ENCODE results near the gene DCUN1D2. TPM values are rescaled to one million over a fixed set of nuclear protein-coding genes. Genes with fewer than 3 reads are reported as not detected.

DCUN1D2 gene
- total RNA-seq, 1 donor, result 8.3 TPM

DNA sequence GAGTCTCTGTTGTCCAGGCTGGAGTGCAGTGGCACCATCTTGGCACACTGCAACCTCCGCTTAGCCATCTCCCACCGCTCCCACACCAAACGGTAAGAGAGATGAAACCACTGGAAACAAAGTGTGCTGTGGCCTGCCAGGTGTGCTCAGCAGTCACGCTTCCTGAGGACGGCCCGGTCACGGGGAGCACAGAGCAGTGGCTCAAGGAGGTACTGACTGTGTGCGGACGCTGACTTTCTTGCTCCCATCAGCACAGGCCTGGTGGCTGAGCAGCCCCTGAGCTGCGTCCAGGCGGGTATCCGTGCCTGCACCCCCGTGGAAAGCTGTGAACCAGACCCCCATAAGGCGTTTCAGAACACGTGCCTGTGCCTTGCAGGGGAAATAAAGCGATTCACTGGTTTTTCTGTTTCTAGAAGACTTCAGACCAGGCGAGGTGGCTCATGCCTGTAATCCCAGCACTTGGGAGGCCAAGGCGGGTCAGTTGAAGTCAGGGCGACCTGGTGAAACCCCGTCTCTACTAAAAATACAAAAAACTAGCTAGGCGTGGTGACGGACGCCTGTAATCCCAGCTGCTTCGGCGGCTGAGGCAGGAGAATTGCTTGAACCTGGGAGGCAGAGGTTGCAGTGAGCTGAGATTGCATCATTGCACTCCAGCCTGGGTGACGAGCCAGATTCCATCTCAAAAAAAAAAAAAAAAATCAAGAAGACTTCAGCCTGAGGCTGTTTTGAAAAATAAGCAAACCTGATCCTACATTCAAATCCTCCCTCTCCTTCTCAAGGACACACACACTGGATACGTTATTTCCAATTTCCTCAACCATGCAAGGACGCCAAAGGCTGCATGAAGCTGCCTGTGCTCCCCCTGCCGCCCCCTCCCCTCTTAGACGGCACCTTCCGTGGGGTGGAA is 62.7 kb downstream of the DCUN1D2 start:
- TF ChIP-seq, protein P1, sequence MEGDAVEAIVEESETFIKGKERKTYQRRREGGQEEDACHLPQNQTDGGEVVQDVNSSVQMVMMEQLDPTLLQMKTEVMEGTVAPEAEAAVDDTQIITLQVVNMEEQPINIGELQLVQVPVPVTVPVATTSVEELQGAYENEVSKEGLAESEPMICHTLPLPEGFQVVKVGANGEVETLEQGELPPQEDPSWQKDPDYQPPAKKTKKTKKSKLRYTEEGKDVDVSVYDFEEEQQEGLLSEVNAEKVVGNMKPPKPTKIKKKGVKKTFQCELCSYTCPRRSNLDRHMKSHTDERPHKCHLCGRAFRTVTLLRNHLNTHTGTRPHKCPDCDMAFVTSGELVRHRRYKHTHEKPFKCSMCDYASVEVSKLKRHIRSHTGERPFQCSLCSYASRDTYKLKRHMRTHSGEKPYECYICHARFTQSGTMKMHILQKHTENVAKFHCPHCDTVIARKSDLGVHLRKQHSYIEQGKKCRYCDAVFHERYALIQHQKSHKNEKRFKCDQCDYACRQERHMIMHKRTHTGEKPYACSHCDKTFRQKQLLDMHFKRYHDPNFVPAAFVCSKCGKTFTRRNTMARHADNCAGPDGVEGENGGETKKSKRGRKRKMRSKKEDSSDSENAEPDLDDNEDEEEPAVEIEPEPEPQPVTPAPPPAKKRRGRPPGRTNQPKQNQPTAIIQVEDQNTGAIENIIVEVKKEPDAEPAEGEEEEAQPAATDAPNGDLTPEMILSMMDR (IDR thresholded peaks at IDR 0.05; ENCODE audit: insufficient read depth, low read length), result no peak

DNA sequence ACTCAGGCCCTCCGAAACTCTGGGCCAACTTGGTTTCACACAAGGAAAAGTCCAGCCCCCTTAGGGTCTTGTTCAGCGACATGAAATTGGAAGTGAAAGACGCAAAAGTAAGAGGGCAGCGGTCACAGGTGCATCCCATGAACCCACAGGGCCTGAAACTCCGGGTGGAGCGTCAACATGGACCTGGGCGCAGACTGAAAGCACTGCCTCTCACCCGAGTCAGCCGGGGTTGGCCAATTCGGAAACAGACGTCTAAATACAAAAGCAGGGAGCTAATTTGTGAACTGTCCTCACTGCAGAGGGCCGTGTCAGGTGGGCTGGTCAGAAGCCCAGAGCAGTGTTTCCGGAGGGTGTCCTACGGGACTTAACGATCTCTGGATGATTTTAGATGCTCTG is 63.9 kb downstream of the DCUN1D2 start:
- TF ChIP-seq, protein P1 (IDR thresholded peaks at IDR 0.05; ENCODE audit: insufficient read depth, low read length), result no peak
- H3K4me3 ChIP-seq (ENCODE audit: low read depth, low read length), result no peak overlapping the region
- DNase-seq (ENCODE audit: low read depth), result no peak

More for the DNA sequence above, 62.7 kb downstream of the DCUN1D2 start:
- no peak overlapping the region for H3K4me3 ChIP-seq (ENCODE audit: low read depth, low read length)
- peak; percentile 52 for DNase-seq (ENCODE audit: low read depth)

DNA sequence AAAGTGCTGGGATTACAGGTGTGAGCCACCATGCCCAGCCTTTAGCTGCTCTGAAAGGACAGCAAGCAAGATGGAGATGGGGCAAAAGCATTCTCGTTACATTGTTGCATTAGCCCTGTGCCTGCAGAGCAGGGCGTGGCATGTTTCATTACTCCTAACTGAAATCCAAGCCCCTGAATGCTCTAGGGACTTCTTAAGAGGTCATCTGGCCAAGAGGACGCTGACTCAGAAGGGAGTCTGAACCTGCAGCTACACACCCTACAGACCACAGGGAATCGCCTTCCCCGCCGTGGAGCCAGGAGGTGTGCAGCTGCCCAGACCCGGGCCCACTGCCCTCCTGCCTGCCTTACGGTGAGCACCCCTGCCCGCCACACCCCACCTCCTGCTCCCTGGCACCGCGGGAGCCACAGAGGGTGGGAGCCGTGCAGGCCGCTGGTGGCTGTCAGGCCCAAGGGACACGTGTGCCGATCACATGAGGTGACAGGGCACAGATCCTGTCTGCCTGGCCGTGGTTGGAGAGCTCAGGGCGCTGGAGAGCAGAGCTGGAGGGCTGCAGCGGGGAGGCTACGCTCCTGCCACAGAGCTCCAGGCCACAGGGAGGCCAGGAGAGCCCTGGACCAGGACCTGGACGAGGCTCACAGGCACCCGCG is 64.4 kb downstream of the DCUN1D2 start:
- H3K4me3 ChIP-seq (ENCODE audit: low read depth, low read length), result no peak overlapping the region
- peak; percentile 39 for DNase-seq (ENCODE audit: low read depth)
- TF ChIP-seq, protein P1 (IDR thresholded peaks at IDR 0.05; ENCODE audit: insufficient read depth, low read length), result no peak

DNA sequence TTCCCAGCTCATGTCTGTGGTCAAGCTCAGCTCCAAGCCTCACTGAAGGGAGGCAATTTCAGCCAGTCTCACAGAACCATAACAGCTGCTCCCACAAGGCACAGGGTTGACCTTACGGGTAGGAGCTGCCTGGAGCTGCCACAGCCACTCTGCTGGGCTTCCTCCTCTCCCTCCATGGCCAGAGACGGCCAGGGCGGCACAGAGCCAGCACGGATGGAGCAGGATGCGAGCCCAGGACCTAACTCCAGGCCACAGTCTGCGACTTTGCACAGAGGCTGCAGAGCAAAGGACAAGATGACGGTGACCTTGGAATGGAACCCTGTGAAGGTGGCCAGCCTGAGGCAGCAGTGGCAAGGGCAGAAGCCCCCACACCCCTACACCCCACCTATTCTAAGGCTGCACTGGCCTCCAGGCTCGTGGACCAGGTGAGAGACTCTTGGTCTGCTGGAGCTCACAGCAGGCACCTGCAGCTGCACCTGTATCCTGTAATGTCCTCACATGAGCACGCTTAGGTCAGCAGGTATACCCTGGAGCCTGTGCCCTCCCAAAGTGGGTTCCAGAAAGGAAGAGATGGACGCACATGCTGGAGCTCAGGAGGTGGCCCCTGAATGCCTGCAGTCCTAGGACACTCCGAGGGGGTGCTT is 66.9 kb downstream of the DCUN1D2 start:
- TF ChIP-seq, protein P1 (IDR thresholded peaks at IDR 0.05; ENCODE audit: insufficient read depth, low read length), result no peak

DNA sequence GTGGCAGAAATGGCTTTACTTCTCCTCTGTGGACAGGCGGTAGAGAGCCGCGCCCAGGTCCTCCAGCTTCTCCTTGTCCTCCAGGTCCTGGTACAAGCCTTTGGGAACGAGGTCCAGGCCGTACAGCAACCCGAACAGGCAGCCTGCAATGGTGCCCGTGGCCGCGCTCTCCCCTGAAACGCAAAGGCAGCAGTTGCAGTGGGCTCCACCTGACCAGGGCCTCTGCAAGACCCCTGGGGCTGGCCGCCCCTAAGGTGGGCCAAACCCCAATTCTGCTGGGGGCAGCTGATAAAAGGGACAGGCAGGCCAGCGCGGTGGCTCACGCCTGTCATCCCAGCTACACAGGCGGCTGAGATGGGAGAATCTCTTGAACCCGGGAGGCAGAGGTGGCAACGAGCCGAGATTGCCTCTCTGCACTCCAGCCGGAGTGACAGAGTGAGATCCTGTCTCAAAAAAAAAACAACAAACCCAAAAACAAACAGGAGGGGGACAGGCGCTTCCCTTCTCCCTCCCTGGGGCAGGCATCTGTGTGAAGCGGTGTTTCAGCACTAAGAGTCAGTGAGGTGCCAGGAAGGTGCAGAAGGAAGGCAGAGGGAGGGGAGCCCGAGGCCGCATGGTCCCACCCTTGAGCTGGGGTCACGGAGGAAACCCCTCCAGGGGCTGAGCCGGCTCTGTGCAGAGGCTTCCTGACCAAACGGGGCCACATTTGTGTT is 67.5 kb downstream of the DCUN1D2 start:
- no peak overlapping the region for H3K4me3 ChIP-seq (ENCODE audit: low read depth, low read length)
- DNase-seq (ENCODE audit: low read depth), result no peak
- TF ChIP-seq, protein P1 (IDR thresholded peaks at IDR 0.05; ENCODE audit: insufficient read depth, low read length), result no peak

More for the DNA sequence above, 66.9 kb downstream of the DCUN1D2 start:
- no peak overlapping the region for H3K4me3 ChIP-seq (ENCODE audit: low read depth, low read length)
- DNase-seq (ENCODE audit: low read depth), result no peak

DNA sequence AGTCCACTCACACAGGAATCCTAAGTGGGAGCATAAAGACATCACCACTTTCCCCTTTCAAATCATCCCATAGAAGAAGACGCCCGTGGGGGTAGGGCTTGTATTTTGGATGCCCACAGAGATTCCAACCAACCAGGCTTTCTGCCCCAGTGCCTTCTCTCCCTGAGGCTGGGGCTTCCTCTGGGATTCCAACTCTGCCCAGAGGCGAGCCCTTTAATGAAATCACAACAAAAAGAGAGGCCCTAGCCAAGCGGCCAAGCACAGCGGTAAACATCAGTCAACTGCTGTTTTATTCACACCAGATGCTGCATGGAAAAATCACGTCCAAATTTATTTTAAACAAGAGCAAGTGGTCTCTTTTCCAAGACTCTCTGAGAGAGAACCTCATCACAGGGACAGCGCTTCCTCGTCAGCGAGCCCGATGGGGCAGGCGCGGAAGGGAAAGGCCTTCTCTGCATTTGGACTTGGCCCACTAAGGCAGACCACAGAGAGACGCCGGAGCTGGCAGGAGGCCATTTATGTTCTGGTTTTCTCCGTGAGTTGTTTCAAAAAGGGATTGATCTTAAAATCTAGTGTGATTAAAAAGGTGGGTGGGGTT is 68.7 kb downstream of the DCUN1D2 start:
- TF ChIP-seq, protein P1 (IDR thresholded peaks at IDR 0.05; ENCODE audit: insufficient read depth, low read length), result no peak
- H3K4me3 ChIP-seq (ENCODE audit: low read depth, low read length), result no peak overlapping the region
- peak; percentile 63 for DNase-seq (ENCODE audit: low read depth)

All from fibroblast of the aortic adventitia (primary cell).